HL-60 (cell line): ENCODE measurements around the gene COLEC11.

Experiments
- POLR2AphosphoS5 ChIP-seq: IDR thresholded peaks from 2 replicates; pipeline ENCODE4 v1.6.1; 2012; ENCODE audit warnings: low read depth
- TF ChIP-seq, protein P1 (sequence below): IDR thresholded peaks from one replicate; pipeline ENCODE4 v1.5.1; 2011; ENCODE audit warnings: low read length, control low read depth, inconsistent platforms; ENCODE audit not compliant: insufficient read depth

DNA sequence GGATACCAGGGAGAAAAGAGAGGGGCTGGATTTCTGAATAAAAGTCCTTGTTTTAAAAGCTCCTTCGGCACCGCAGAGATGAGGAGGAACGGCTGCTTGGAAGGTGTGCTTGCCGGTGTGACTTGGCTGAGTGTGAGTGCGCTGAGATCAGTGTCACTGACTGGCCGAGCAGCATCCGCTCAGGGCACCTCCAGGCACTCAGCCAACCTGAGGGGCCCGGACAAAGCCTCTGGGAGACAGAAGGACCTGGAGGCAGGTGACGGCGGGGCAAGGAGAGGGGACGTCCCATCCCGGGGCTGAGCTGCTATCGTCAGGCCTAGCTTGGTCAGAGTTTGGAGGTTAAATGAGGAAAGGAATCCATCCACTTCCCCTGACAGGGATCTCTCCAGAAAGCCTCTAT lies 46.3 kb downstream of the COLEC11 start:
- TF ChIP-seq, protein P1, sequence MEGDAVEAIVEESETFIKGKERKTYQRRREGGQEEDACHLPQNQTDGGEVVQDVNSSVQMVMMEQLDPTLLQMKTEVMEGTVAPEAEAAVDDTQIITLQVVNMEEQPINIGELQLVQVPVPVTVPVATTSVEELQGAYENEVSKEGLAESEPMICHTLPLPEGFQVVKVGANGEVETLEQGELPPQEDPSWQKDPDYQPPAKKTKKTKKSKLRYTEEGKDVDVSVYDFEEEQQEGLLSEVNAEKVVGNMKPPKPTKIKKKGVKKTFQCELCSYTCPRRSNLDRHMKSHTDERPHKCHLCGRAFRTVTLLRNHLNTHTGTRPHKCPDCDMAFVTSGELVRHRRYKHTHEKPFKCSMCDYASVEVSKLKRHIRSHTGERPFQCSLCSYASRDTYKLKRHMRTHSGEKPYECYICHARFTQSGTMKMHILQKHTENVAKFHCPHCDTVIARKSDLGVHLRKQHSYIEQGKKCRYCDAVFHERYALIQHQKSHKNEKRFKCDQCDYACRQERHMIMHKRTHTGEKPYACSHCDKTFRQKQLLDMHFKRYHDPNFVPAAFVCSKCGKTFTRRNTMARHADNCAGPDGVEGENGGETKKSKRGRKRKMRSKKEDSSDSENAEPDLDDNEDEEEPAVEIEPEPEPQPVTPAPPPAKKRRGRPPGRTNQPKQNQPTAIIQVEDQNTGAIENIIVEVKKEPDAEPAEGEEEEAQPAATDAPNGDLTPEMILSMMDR: no peak
- no peak for TF ChIP-seq POLR2AphosphoS5
